HG02571 (cell line): ENCODE data around the gene RWDD1.
A peak's percentile ranks its signal among the peaks of the same experiment; 100 is the strongest.
"Not testable (repeated sequence)": the region's sequence is repeated elsewhere in the genome, so short reads cannot be mapped to it uniquely, and the experiment has no call there.

Source experiments
- ATAC-seq: cut with Tn5 transposase; IDR thresholded peaks from one replicate; pipeline ENCODE4 v1.9.1; 2021; ENCODE audit warnings: mild to moderate bottlenecking, moderate library complexity; ENCODE audit not compliant: unreplicated experiment

RWDD1 gene

GRCh38 chr6:116604868-116605267 is 33.6 kb downstream of the RWDD1 start:
- not testable (repeated sequence) for ATAC-seq

GRCh38 chr6:116605935-116606334 is 34.6 kb downstream of the RWDD1 start:
- no peak for ATAC-seq

- no peak for ATAC-seq
These were observed 39.8 kb downstream of the RWDD1 start for GRCh38 chr6:116611056-116611455.

GRCh38 chr6:116615937-116616736 is 44.8 kb downstream of the RWDD1 start, which contains the start of gene RSPH4A:
Gene RSPH4A (plus strand): TSS chr6:116616479. CDS start chr6:116616624, 145 bp downstream.
- peak; percentile 99 for ATAC-seq

GRCh38 chr6:116616737-116617053 is 45.4 kb downstream of the RWDD1 start:
- ATAC-seq = peak; percentile 28

- ATAC-seq = no peak
These were observed 52.9 kb downstream of the RWDD1 start for GRCh38 chr6:116624036-116624805.

- no peak for ATAC-seq
These were observed 54.6 kb downstream of the RWDD1 start for GRCh38 chr6:116625872-116626271.

GRCh38 chr6:116629563-116629981 is 58.3 kb downstream of the RWDD1 start:
- ATAC-seq = no peak

- no peak for ATAC-seq
These were observed 60.2 kb downstream of the RWDD1 start for GRCh38 chr6:116631379-116631990.

- no peak for ATAC-seq
These were observed 62.4 kb downstream of the RWDD1 start for GRCh38 chr6:116633685-116634084.
